Stimulated activated CD8-positive, alpha-beta memory T cell treated with anti-CD3 and anti-CD28 coated beads, Interleukin-15, amount 100 ng/mL, for 1 hour (primary cell): ENCODE results near the gene JPT2.
"Not testable (repeated sequence)": the region's sequence is repeated elsewhere in the genome, so short reads cannot be mapped to it uniquely, and the experiment has no call there.

ENCODE experiments used
- DNase-seq: peaks from one replicate; pipeline ENCODE4 v3.0.0-alpha.2; 2020; ENCODE audit warnings: low read depth

The JPT2 gene

DNA sequence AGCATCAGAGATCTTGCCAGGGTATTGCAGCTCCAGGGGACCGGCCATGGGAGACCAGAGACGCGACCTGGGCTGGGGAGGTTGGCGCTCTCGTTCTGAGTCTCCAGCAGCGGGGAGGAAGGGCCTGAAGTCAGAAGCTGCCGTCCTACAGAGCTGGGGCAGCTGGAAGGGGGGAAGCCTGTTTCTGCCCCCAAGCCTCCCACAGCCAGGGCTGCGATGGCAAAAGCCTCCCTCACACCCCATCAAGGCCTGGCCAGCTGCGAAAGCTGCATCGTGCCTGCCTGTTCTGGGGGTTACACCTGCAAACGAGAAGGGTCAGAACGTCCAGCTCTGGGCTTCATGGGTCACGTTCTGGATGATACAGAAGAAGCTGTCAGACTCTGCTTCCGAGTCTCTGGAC, 54.0 kb downstream of the JPT2 start:
- DNase-seq, result no peak

DNA sequence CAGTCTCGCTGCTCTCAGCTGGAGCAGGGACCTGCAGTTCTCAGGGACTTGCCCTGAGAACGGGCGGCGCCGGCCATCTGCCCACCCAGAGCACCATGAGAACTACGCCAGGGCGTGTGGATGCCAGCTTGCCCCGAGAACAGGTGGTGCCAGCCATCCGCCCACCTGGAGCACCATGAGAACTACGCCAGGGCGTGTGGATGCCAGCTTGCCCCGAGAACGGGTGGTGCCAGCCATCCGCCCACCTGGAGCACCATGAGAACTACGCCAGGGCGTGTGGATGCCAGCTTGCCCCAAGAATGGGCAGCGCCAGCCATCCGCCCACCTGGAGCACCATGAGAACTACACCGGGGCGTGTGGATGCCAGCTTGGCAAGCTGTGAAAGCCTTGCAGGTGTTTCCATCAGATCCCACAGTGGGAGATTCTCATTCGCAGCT, 54.5 kb downstream of the JPT2 start:
- not testable (repeated sequence) for DNase-seq

DNA sequence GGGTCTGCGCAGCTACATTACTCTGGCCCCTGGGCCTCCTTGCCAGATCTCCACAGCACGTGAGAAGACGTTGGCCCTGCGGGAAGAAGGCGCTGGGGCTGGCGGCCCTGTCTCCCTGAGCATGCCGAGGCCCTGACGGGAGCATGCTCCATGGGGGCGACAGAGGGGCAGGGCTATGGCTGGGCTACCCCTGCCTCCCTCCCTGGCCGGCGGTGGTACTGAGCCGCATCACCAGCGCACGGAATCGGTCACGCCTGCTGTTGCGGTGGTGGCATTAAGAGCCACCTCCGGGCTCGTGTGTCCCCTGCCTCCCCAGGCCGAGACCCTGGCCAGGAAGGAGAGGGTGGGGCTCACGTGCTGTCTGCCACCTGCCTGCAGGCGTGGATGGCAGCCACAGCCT, 56.0 kb downstream of the JPT2 start:
- DNase-seq, result no peak

DNA sequence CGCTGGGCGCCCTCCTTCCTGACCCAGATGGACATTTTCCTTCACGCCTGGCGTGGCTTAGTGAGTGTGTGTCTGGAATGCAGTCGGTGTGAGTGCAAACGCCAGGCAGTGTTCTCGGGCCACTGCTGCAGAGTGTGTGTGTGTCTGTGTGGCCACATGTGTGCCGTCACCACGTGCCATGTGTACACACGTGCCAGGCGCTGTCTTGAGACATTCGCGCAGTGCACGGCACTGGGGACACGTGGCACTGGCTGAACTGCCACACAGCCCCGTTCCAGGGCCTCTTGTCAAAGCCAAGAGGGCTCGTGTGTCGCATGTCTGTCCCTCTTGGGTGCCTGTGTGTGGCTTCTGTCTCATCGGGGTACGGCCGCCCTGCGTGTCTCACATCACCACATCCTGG, 56.7 kb downstream of the JPT2 start:
- DNase-seq, result no peak

DNA sequence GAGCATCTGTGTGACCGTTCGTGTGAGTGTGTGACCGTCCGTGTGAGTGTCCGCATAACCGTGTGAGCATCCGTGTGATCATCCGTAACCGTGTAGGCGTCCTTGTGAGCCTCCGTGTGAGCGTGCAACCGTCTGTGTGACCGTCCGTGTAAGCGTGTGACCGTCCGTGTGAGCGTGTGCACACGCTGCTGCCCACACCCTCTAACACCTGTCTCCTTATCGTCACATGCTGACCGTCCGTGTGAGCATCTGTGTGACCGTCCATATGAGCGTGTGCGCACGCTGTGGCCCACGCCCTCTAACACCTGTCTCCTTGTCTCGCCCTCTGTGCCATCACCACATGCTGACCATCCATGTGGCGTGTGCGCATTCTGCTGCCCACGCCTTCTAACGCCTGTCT, 62.2 kb downstream of the JPT2 start:
- DNase-seq, result no peak

DNA sequence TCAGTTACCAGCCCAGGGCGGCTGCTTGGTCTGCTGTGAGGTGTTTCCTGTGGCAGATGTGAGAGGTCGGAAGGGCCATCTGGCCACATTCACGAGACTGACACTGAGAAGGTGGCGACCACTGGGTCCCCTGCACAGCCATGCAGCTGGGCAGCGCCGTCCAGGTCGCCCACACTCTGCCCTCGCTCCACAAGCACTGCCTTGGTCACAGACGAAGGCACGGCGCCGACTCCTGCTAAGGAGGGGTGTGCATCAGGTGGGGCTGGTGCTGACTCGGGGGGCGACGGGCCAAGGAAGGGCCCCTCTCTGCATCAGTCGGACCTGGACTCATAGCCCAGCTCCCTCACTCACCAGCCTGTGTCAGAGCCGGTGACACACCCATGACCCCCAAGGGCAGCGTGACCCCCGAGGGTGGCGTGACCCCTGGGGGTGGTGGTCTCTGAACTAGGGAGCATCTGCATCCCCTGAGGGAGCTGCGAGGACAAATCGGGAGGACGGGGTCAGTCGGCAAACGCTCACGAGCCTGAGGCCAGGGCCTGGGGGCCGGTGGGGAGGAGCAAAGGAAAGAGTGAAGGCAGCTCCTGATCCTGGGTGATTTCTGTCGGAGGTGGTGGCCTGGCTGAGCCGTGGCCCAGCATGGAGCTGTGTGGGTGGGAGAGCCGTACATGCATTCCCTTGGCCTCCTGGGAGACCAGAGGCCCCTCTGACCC, 62.9 kb downstream of the JPT2 start:
- no peak for DNase-seq

DNA sequence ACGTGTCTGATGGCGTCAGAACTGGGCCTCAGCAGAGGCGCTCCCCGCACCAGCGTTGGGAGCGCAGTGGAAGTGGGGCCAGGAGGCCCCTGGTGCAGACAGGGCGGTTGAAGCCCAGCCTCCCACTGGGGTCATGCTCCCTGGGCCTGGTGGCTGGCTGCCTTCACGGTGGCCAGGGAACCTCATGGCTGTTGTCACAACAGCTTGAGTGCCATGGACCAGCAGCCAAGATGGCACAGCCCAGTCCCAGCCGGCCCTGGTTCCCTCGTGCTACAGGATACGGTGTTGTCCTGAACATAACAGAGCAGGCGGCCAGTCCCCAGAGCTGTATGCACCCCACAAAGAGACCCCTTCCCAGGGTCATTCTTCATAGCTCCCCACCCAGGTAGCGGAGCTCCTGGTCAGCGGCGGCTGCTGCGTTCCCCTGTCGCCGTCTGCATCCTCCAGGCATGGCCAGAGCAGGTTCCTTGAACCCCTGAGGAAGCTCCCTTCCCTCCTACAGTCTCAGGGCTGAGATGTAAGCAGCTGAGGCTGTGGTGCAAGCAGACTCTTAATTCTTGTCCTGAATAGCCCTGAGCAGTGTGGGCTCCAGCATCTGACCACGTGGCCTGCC, 63.6 kb downstream of the JPT2 start:
- no peak for DNase-seq

DNA sequence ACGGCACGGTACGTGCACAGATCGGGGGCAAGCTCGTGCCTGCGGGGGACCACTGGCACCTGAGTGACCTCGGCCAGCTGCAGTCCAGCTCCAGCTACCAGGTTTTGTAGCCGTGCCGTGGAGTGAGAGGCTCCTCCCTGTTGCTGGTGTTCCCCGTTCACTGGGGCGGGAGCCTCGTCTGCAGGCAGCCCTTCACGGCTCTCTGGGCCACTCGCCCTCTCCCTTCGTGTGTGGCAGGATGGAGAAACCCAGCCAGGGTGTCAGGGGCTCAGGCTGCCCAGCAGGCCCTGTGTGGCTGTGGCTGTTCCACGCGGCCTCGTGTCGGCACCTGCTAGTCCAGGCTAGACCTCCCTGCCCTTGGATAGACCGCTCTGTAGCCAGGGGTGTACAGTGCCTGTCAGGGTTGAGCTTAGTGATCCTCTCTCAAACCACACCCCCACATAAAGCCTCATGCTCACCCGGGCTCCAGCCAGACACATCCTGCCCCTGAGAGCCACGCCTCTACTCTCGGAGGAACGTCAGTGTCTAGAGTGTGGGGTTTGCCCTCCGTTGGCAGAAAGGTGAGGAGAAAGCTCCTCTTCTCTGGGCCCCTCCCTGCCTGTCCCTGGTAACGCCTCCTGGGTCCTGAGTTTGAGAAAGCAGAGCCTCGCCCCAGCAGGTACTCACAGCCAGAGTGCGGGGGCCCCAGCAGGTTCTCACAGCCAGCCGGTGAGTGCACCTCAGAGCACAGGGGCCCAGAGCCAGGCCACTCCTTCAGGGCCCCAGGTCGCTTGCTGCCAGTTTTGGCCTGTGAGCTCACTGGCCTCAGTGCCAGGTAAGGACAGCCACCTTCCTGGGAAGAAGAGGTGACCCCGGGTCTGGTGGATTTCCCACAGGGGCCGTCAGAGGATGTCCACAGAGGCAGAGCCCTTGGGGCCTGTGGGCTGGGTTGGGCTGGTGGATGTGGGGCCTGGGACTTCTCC, 65.6 kb downstream of the JPT2 start:
- DNase-seq, result no peak

DNA sequence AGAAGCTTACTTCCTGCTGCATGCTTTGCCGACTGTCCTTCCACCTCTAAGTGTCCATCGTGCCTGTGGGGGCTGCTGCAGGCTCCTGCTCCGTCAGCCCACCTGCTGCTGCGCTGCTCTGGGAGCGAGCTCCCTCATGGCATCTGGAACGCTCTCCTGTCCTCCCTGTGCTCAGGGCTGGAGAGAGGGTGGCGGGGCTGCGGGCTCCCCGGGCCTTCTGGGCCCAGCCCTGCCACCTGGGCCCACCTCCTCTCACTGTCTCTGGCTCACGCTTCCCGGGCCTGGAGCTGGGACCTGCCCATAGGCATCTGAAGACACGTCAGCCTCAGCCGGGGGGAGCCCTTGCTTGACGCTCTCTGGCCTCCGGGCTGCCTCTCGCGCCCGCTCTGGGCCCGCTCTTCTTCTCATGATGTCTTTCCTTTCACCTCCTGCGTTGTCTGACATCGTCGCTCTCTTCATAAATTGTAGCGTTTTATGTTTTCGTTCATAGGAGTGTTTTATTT, 66.3 kb downstream of the JPT2 start:
- DNase-seq, result no peak

DNA sequence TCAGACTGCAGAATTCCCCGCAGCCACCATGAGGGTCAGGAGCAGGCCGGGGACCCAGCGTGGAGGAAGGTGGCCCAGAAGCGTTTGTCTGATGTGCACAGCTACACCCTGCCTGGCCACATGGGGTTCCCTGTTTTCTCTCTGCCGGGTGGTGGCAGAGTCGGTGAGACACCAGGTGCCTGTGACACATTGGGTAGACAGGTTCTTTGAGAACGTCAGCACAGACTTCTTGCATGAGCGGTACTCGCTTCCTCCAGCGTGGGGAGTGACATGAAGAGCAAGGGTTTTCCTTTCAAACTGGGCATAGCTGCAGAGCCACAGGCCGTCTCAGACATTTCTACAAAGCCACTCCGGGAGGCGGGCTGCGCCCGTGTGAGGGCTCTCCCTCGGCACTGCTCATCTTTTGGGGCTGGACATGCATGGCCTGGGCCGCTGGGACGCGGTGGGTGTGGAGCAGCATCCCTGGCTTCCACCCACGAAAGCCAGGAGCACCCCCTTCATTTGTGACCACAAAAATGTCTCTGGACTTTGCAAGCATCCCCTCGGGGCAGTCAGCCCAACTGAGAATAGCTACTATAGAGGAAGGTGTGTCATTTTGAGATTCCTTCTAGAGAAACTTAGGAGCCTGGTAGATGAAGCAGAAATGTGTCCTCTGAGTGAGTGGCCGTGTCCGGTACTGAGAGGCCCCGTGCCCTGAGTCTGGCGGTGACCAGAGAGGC, 67.3 kb downstream of the JPT2 start:
- no peak for DNase-seq

DNA sequence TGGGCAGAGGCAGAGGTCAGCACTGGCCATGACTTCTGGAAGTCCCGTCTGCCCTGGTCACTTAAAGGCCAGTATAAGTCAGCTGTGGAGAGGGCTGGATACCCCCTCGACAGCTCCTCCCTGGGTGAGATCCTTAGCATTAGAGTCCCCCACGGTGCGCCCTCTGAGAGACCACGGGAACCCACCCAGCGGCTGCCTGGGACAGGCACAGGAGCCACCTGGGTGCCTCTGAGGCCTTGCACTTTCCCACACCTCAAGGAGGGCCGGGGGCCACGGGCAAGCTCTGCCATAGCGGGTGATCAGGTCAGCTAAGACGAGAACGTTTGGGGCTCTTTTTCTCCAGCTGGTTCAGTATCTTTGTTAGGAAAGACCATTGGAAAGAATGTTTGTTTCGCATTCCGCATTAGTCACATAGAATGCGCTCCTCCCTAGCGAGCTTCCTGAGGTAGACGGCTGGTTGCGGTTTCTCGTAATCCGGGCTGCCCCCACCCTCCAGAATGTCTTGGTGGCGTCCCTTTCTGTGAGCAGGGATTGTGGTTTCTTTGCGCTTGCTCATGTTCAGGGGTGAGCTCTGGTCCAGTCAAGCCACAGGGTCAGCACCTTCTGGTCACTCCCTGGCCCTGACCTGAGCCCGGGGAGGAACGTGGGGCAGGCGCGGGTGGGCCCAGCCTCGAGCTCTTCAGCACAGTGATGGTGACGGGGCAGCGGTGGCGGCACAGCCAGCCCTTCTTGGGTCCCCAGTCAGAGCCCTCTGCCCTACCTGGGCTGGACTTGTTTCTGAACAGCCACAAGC, 68.0 kb downstream of the JPT2 start:
- DNase-seq, result no peak

DNA sequence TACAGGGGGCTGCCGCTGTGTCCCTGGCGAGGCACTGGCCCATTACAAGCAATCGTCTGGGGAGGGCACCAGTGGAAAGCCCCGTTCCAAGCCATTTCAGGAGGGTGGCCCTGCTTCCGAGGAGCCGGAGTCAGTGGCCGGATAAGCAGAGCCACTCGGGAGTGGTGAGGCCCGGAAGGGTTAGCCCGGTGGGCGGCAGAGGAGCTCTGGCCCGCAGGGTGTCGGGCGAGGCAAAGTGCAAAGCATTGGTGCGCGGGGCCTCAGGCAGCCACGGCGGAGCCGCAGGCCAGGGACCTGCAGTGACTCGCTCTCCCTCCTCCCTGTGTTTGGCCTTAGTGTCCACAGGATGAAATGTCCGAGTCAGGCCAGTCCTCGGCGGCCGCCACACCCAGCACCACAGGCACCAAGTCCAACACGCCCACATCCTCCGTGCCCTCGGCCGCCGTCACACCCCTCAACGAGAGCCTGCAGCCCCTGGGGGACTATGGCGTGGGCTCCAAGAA, 68.7 kb downstream of the JPT2 start:
- no peak for DNase-seq

DNA sequence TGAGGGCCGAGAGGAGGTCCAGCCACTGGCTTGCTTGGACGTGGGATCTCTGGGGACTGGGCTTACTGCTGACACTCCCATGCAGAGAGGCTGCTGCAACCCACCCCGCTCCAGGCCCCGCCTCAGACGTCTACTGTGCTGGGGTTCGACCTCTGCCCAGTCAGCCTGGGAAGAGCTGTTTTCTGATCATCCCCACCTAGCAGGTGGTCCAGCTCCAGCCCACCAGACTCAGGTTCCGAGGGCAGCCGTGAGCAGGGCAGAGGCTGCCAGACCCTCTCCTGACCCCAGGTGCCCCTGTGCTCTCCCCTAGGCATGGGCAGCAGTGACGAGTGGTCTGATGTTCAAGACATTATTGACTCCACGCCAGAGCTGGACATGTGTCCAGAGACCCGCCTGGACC, 69.9 kb downstream of the JPT2 start:
- no peak for DNase-seq

DNA sequence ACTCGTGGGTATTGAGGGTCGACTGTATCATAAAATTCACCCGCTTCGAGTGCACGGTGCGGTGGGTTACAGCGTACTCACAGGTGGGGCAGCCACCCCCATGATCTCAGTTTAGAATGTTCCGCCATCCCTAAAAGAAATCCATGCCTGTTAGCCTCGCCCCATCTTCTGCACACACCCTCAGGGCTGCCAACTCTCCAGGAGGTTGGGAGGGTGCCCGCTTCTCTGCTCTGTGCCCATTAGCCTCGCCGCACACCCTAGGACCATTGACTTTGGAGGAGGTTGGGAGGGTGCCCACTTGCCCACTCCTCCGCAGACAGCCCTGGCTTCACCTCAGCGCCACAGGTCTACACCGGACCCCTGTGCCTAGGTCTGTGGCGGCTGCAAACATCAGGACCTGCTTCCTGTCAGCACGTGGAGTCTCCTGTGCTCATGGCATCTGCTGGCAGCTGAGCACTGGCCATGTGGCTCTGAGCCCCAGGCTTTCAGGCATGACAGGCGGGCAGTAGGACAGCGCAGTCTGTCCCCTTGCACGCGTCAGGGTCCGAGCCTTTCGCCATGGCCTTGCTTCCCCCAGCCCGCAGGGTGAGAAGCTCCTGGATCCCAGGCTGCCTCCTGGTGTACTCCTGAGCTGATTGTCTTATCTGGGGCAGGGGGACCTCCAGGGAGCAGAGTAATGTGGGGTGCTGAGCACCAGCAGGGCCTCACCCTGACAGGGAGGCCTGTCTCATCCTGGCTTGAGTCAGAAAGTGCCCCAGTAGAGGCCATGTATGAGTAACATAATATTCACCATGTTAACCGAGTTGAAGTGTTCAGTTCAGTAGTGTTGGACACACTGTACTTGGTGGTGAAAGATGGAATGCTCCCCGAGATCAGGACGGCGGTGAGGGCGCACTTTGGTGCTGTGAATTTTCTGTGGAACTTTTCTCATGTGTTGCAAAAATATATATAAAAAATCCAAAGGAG, 71.4 kb downstream of the JPT2 start:
- DNase-seq, result no peak
